ENCODE measurements around the gene PANK1.

PANK1 gene

GRCh38 chr10:89644967-89645741, at the start of gene PANK1:
Gene PANK1, minus strand, starts transcription at chr10:89645242. Its CDS starts 351 bp downstream, at chr10:89644891.
- DNase-seq (ENCODE audit: low read depth), result peak; percentile 82

GRCh38 chr10:89693176-89693575, 48.1 kb upstream of the PANK1 start:
- no peak for DNase-seq (ENCODE audit: low read depth)

GRCh38 chr10:89692416-89692815, 47.4 kb upstream of the PANK1 start:
- DNase-seq (ENCODE audit: low read depth), result no peak

- no peak for DNase-seq (ENCODE audit: low read depth)
Observed at GRCh38 chr10:89690027-89690426, 45.0 kb upstream of the PANK1 start.

- DNase-seq (ENCODE audit: low read depth), result no peak
Observed at GRCh38 chr10:89685936-89686335, 40.9 kb upstream of the PANK1 start.

- peak; percentile 60 for DNase-seq (ENCODE audit: low read depth)
Observed at GRCh38 chr10:89684604-89685003, 39.6 kb upstream of the PANK1 start.

GRCh38 chr10:89683883-89684282, 38.8 kb upstream of the PANK1 start:
- DNase-seq (ENCODE audit: low read depth), result no peak

- DNase-seq (ENCODE audit: low read depth), result no peak
Observed at GRCh38 chr10:89679986-89680385, 34.9 kb upstream of the PANK1 start.

- no peak for DNase-seq (ENCODE audit: low read depth)
Observed at GRCh38 chr10:89677341-89677740, 32.3 kb upstream of the PANK1 start.

GRCh38 chr10:89670926-89671325, 25.9 kb upstream of the PANK1 start:
- DNase-seq (ENCODE audit: low read depth), result no peak

GRCh38 chr10:89669985-89670384, 24.9 kb upstream of the PANK1 start:
- no peak for DNase-seq (ENCODE audit: low read depth)

GRCh38 chr10:89668386-89669071, 23.5 kb upstream of the PANK1 start:
- DNase-seq (ENCODE audit: low read depth), result no peak

GRCh38 chr10:89666138-89666537, 21.1 kb upstream of the PANK1 start:
- DNase-seq (ENCODE audit: low read depth), result no peak

GRCh38 chr10:89665302-89665701, 20.3 kb upstream of the PANK1 start:
- DNase-seq (ENCODE audit: low read depth), result no peak

- DNase-seq (ENCODE audit: low read depth), result no peak
Observed at GRCh38 chr10:89664203-89664602, 19.2 kb upstream of the PANK1 start.

GRCh38 chr10:89663144-89663543, 18.1 kb upstream of the PANK1 start:
- DNase-seq (ENCODE audit: low read depth), result no peak

GRCh38 chr10:89662596-89662995, 17.6 kb upstream of the PANK1 start:
- peak; percentile 12 for DNase-seq (ENCODE audit: low read depth)

GRCh38 chr10:89659143-89660131, 14.4 kb upstream of the PANK1 start:
- DNase-seq (ENCODE audit: low read depth), result peak; percentile 72

GRCh38 chr10:89657302-89657701, 12.3 kb upstream of the PANK1 start:
- DNase-seq (ENCODE audit: low read depth), result no peak

GRCh38 chr10:89655722-89656121, 10.7 kb upstream of the PANK1 start:
- DNase-seq (ENCODE audit: low read depth), result no peak

GRCh38 chr10:89653410-89653869, 8.4 kb upstream of the PANK1 start:
- peak; percentile 59 for DNase-seq (ENCODE audit: low read depth)

- DNase-seq (ENCODE audit: low read depth), result no peak
Observed at GRCh38 chr10:89652806-89653370, 7.8 kb upstream of the PANK1 start.

Data from ELR (cell line).